Naive thymus-derived CD4-positive, alpha-beta T cell (primary cell): ENCODE results near the gene NOL4L. TPM values are rescaled to one million over a fixed set of nuclear protein-coding genes. Genes with fewer than 3 reads are reported as not detected.
"Not testable (repeated sequence)": the region's sequence is repeated elsewhere in the genome, so short reads cannot be mapped to it uniquely, and the experiment has no call there.

ENCODE experiments used
- ATAC-seq: fragments of 150-1000 bp; cut with Tn5 transposase; 2 replicates; pipeline ENCODE4 v1.10.0; 2021; ENCODE audit warnings: mild to moderate bottlenecking, moderate library complexity
- CTCF ChIA-PET: fragments of 350-600 bp; sonication (Branson Sonifier 250); formaldehyde crosslinking; loops from one replicate; lab custom pipeline; 2021; ENCODE audit warnings: antibody characterized with exemption; lab: Charles Lee
- POLR2A ChIA-PET: fragments of 350-600 bp; sonication (Branson Sonifier 250); formaldehyde crosslinking; loops from one replicate; lab custom pipeline; 2021; ENCODE audit warnings: antibody characterized with exemption, inconsistent platforms; lab: Charles Lee
- DNase-seq, 9 donors: peaks; one replicate each; pipeline versions ENCODE4 v3.0.0 to v3.0.0-alpha.2; 2020 to 2022; ENCODE audit warnings: mixed read lengths in 1 of 9
- H3K27ac ChIP-seq: one replicate; pipeline ENCODE4 v1.7.0; 2013; ENCODE audit warnings: mild to moderate bottlenecking, low read depth, low read length, moderate library complexity
- H3K27me3 ChIP-seq, 2 donors: one replicate each; pipeline ENCODE4 v1.7.0; 2013; ENCODE audit warnings: low read length in 2 of 2, mild to moderate bottlenecking in 2 of 2, moderate library complexity in 2 of 2; ENCODE audit not compliant: control insufficient read depth in 2 of 2, insufficient read depth in 2 of 2
- H3K36me3 ChIP-seq, 3 experiments: 1 replicate in 2 of 3; 2 replicates in 1 of 3; pipeline ENCODE4 v1.7.0; 2013; ENCODE audit warnings: low read length in 3 of 3, mild to moderate bottlenecking in 3 of 3, moderate library complexity in 1 of 3; ENCODE audit not compliant: insufficient read depth in 3 of 3, control insufficient read depth in 2 of 3
- H3K4me1 ChIP-seq, 2 donors: one replicate each; pipeline ENCODE4 v1.7.0; 2013; ENCODE audit warnings: low read length in 2 of 2, mild to moderate bottlenecking in 2 of 2, moderate library complexity in 1 of 2; ENCODE audit not compliant: control insufficient read depth in 2 of 2, insufficient read depth in 2 of 2
- H3K4me3 ChIP-seq: 2 replicates; pipeline ENCODE4 v1.7.0; 2013; ENCODE audit warnings: mild to moderate bottlenecking, low read length
- H3K9me3 ChIP-seq, 3 experiments: 1 replicate in 2 of 3; 2 replicates in 1 of 3; pipeline ENCODE4 v1.7.0; 2013; ENCODE audit warnings: low read length in 3 of 3; ENCODE audit not compliant: control insufficient read depth in 2 of 3
- H3K27ac Mint-ChIP-seq, 9 donors: one replicate each; pipeline ENCODE4 v1.8.0; 2020 to 2022; ENCODE audit warnings: mixed read lengths in 9 of 9, mild to moderate bottlenecking in 8 of 9, moderate library complexity in 5 of 9, inconsistent platforms in 2 of 9
- H3K27me3 Mint-ChIP-seq, 5 donors: one replicate each; pipeline ENCODE4 v1.8.0; 2021 to 2022; ENCODE audit warnings: mixed read lengths in 5 of 5, mild to moderate bottlenecking in 1 of 5
- H3K36me3 Mint-ChIP-seq, 5 donors: one replicate each; pipeline ENCODE4 v1.8.0; 2020 to 2022; ENCODE audit warnings: mixed read lengths in 5 of 5, mild to moderate bottlenecking in 3 of 5, inconsistent platforms in 1 of 5
- H3K4me1 Mint-ChIP-seq, 7 donors: one replicate each; pipeline ENCODE4 v1.8.0; 2020 to 2022; ENCODE audit warnings: mixed read lengths in 7 of 7, mild to moderate bottlenecking in 3 of 7, inconsistent platforms in 1 of 7
- H3K4me3 Mint-ChIP-seq, 10 donors: one replicate each; pipeline ENCODE4 v1.8.0; 2020 to 2022; ENCODE audit warnings: mild to moderate bottlenecking in 10 of 10, mixed read lengths in 10 of 10, moderate library complexity in 6 of 10, inconsistent platforms in 2 of 10
- H3K9me3 Mint-ChIP-seq, 11 donors: one replicate each; pipeline ENCODE4 v1.8.0; 2020 to 2022; ENCODE audit warnings: mixed read lengths in 11 of 11, mild to moderate bottlenecking in 4 of 11, inconsistent platforms in 1 of 11, moderate library complexity in 1 of 11
- intact Hi-C, 2 donors: fragments of 100-400 bp; cut with micrococcal nuclease; formaldehyde crosslinking; loops; one replicate each; pipeline ENCODE4 v1.15.1; 2023
- polyA plus RNA-seq, 2 donors: library from polyadenylated mRNA; unstranded; fragments of 300-500 nt; fragmentation: Illumina TruSeq; gene quantifications; one replicate each; pipeline ENCODE4 v1.2.3, GENCODE V29; 2021
- total RNA-seq, 6 experiments: library from RNA in 5 of 6; stranded (reverse) in 5 of 6; gene quantifications; 1 replicate in 5 of 6; 2 replicates in 1 of 6; pipeline ENCODE4 v1.2.3 and lab custom pipeline; 2021 to 2026

The NOL4L gene
- total and polyA plus RNA-seq, 7 experiments from 2014 or later, result 17.3 to 81.9 (median 62.7) TPM

DNA sequence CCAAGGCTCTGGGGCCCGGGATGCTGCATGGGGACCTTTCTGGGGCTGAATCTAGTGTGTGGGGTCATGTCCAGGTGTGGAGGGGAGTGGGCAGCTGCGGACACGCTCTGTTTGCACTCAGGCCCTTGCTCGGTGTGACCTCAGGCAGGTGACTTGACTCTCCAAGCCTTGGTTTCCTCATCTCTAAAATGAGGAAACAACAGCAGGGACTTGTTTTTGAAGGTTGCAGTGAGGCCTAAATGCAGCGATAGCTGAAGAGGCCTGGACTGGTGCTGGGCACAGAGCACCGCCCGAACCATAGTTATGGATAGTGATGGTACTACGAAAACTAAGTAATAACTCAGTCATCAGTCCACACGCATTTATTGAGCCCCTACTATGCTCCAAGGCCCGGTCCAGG, 91.8 kb downstream of the NOL4L start:
- POLR2A ChIA-PET, result interaction anchor here (0.7 to 1.7 kb wide), 3 partner anchors 8 to 15 kb away, joined by 3 to 5 read pairs (median 4); no protein-coding TSS in a partner anchor
- Histone ChIP-seq H3K4me1 (peaks cover 0 to 6% of the 10 kb centered on the region in 2 donors), H3K4me3 (no peak overlapping the region), H3K36me3 (peaks cover 0 to 33% (median 0%) of the 10 kb centered on the region in 3 experiments), H3K27me3 (no peaks in the 10 kb centered on the region), H3K9me3 (no peaks in the 10 kb centered on the region), H3K27ac (no peak overlapping the region)
- intact Hi-C loops, result no loop called here
- DNase-seq (no peak), ATAC-seq (no peak)
- Mint-ChIP-seq H3K4me3 (peak overlapping the region in 1 of 10 donors; percentile 25), H3K9me3 (peaks cover 0 to 6% (median 0%) of the 10 kb centered on the region in 11 donors), H3K4me1 (peaks cover 8 to 73% (median 43%) of the 10 kb centered on the region in 7 donors), H3K36me3 (peaks cover 0 to 46% (median 20%) of the 10 kb centered on the region in 5 donors), H3K27me3 (no peaks in the 10 kb centered on the region), H3K27ac (peak overlapping the region in 6 of 9 donors; percentile 13 to 81 (median 64))
- CTCF ChIA-PET, result interaction anchor here (1.2 kb wide), 1 partner anchor 159 kb away, joined by 3 read pairs; no protein-coding TSS in a partner anchor

DNA sequence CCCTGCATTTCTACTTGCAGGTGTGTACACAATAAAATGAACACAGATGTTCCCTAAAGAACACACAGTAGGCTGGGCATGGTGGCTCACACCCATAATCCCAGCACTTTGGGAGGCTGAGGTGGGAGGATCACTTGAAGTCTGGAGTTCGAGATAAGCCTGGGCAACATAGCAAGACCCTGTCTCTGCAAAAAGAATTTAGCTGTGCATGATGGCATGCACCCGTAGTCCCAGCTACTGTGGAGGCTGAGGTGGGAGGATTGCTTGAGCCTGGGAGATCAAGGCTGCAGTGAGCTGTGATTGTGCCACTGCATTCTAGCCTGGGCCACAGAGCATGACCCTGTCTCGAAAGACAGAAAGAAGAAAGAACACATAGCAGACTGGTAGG, 93.4 kb downstream of the NOL4L start:
- H3K27me3 Mint-ChIP-seq, intact Hi-C loops, H3K4me1 ChIP-seq, DNase-seq, H3K27ac ChIP-seq, H3K9me3 Mint-ChIP-seq, H3K4me3 Mint-ChIP-seq, H3K9me3 ChIP-seq, H3K27me3 ChIP-seq, H3K4me3 ChIP-seq, ATAC-seq: not testable (repeated sequence)
- peak overlapping the region in 8 of 9 donors; percentile 48 to 81 (median 69) for H3K27ac Mint-ChIP-seq
- H3K36me3 ChIP-seq, result peaks cover 0 to 33% (median 0%) of the 10 kb centered on the region in 3 experiments
- POLR2A ChIA-PET, result interaction anchor here (0.8 to 1.7 kb wide), 2 partner anchors 17 to 31 kb away, joined by 3 to 5 read pairs; no protein-coding TSS in a partner anchor
- H3K4me1 Mint-ChIP-seq, result peaks cover 6 to 73% (median 42%) of the 10 kb centered on the region in 7 donors
- H3K36me3 Mint-ChIP-seq, result peaks cover 1 to 53% (median 28%) of the 10 kb centered on the region in 5 donors
- CTCF ChIA-PET, result interaction anchor here (0.6 to 1.2 kb wide), 2 partner anchors 8 to 161 kb away, joined by 3 read pairs; no protein-coding TSS in a partner anchor

DNA sequence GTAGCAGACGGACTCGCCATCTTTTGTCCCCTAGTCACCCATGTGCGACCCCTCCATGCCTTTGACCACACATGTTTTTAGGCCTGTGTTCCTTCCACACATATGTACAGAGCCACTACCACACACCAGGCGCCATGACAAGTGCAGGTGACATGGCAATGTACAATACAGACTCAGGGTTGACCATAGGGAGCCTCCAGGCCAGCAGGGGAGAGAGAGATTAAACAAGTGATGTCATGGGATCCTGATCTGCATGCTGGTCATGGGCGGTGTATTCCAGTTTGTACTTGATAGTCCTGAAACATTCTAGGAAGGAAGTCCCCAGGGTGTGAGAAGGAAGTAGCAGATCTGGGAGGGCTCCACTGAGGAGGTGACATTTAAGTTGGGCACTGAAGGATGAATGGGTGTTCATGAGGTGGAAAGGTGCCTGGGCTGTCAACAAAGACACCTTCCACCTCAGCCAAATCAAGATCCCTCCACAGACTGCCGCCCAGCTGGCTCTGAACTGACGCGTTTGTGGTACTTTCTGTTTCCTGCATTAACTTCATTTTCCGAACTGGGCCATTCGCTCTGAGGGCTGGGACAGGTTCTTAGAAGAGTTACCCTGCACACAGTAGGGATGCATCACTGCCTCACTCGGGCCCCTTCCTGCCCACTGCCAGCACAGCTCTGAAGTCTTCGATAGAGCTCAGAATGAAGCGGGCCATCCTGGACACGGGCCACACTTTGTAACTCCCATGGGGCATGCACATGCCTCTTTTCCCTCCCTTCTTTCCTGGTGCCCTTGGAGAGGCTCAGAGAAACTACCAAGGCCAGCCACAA, 94.0 kb downstream of the NOL4L start:
- H3K4me3 Mint-ChIP-seq, result no peak overlapping the region
- peaks cover 0 to 38% (median 0%) of the 10 kb centered on the region in 3 experiments for H3K36me3 ChIP-seq
- H3K27me3 Mint-ChIP-seq, result no peaks in the 10 kb centered on the region
- peaks cover 0 to 3% of the 10 kb centered on the region in 2 donors for H3K4me1 ChIP-seq
- peaks cover 0 to 8% (median 0%) of the 10 kb centered on the region in 11 donors for H3K9me3 Mint-ChIP-seq
- H3K9me3 ChIP-seq, result no peaks in the 10 kb centered on the region
- no peaks in the 10 kb centered on the region for H3K27me3 ChIP-seq
- H3K27ac Mint-ChIP-seq, result peak overlapping the region in 8 of 9 donors; percentile 55 to 81 (median 72)
- intact Hi-C loops, result no loop called here
- peaks cover 4 to 51% (median 32%) of the 10 kb centered on the region in 5 donors for H3K36me3 Mint-ChIP-seq
- H3K4me1 Mint-ChIP-seq, result peaks cover 12 to 76% (median 45%) of the 10 kb centered on the region in 7 donors
- POLR2A ChIA-PET, result interaction anchor here (0.8 kb wide), 1 partner anchor 31 kb away, joined by 3 read pairs; no protein-coding TSS in a partner anchor
- CTCF ChIA-PET, result interaction anchor here (0.6 kb wide), 1 partner anchor 9 kb away, joined by 3 read pairs; no protein-coding TSS in a partner anchor
- DNase-seq, result no peak
- H3K4me3 ChIP-seq, result no peak overlapping the region
- no peak overlapping the region for H3K27ac ChIP-seq
- no peak for ATAC-seq

- Mint-ChIP-seq H3K4me1 (peaks cover 18 to 67% (median 51%) of the 10 kb centered on the region in 7 donors), H3K27ac (peak overlapping the region in 8 of 9 donors; percentile 56 to 98 (median 82)), H3K36me3 (peaks cover 4 to 43% (median 32%) of the 10 kb centered on the region in 5 donors), H3K4me3 (no peak overlapping the region), H3K27me3 (peaks cover 0 to 3% (median 0%) of the 10 kb centered on the region in 5 donors), H3K9me3 (peaks cover 0 to 8% (median 0%) of the 10 kb centered on the region in 11 donors)
- ATAC-seq (no peak), DNase-seq (no peak)
- ChIA-PET POLR2A (interaction anchor here (1.2 kb wide), 1 partner anchor 21 kb away, joined by 4 read pairs; no protein-coding TSS in a partner anchor), CTCF (no interaction called here)
- no peaks in the 10 kb centered on the region for H3K27me3 ChIP-seq
- intact Hi-C loops, result loop anchor here (5.0 kb wide), 2 partner anchors 49 to 211 kb away; partner anchors contain the start of gene KIF3B (in 1 of the 2)
- H3K36me3 ChIP-seq, result peaks cover 0 to 22% (median 0%) of the 10 kb centered on the region in 3 experiments
- no peak overlapping the region for H3K4me3 ChIP-seq
- H3K4me1 ChIP-seq, result peaks cover 8 to 13% of the 10 kb centered on the region in 2 donors
- H3K27ac ChIP-seq, result peak overlapping the region; percentile 5
- no peaks in the 10 kb centered on the region for H3K9me3 ChIP-seq
These were observed 96.9 kb downstream of the NOL4L start for GRCh38 chr20:32488066-32488838.

DNA sequence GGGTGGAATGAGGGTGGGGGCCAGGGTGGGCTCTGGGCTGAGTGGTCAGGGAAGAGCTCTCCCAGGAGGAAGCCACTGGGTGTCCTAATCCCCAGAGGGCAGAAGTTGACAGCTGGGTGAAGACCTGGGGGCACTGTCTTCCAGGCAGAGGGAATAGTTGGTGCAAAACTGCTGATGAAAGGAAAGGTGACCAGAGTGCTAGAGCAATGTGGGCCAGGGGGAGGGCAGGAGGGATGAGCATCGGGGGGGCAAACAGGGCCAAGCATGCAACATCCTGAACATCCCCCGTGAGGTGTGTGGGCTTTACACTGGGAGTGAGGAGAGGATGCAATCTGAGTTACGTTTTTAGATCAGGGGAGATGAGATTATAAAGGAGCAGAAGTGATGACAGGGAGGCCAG, 97.8 kb downstream of the NOL4L start:
- ChIA-PET CTCF (no interaction called here), POLR2A (interaction anchor here (1.2 to 1.5 kb wide), 2 partner anchors 10 to 22 kb away, joined by 4 read pairs; no protein-coding TSS in a partner anchor)
- no peak for ATAC-seq
- no peaks in the 10 kb centered on the region for H3K27me3 ChIP-seq
- intact Hi-C loops, result loop anchor here (5.0 kb wide), 2 partner anchors 50 to 210 kb away; partner anchors contain the start of gene KIF3B (in 1 of the 2)
- DNase-seq, result no peak
- Mint-ChIP-seq H3K4me3 (no peak overlapping the region), H3K27ac (peak overlapping the region in 8 of 9 donors; percentile 56 to 98 (median 86)), H3K4me1 (peaks cover 18 to 59% (median 45%) of the 10 kb centered on the region in 7 donors), H3K36me3 (peaks cover 4 to 37% (median 29%) of the 10 kb centered on the region in 5 donors), H3K27me3 (peaks cover 0 to 5% (median 0%) of the 10 kb centered on the region in 5 donors), H3K9me3 (peaks cover 0 to 8% (median 0%) of the 10 kb centered on the region in 11 donors)
- H3K9me3 ChIP-seq, result no peaks in the 10 kb centered on the region
- peaks cover 0 to 14% (median 0%) of the 10 kb centered on the region in 3 experiments for H3K36me3 ChIP-seq
- no peak overlapping the region for H3K4me3 ChIP-seq
- peaks cover 8 to 14% of the 10 kb centered on the region in 2 donors for H3K4me1 ChIP-seq
- no peak overlapping the region for H3K27ac ChIP-seq
